ENCODE measurements around the gene PNKD.

DNA sequence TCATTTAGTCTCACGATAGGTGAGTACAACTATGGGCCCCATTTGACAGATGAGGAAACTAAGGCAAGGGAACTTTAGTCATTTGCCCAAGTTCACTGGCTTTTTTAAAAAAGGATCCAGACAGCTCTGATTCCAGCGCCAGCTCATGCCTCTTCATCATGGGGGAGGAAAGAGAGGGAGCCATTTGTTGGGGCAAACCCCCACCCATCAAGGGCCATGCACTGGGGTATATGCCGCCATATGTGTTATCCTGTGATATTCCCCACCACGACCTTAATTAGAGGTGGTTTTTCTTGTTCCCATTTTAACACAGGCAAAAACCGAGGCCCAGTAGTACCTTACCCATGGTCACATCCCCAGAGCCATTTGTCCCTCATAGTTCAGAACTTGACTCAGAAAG, 10.2 kb upstream of the PNKD start:
- no peak for TF ChIP-seq POLR2A (IDR thresholded peaks at IDR 0.05)
- TF ChIP-seq, protein P1, sequence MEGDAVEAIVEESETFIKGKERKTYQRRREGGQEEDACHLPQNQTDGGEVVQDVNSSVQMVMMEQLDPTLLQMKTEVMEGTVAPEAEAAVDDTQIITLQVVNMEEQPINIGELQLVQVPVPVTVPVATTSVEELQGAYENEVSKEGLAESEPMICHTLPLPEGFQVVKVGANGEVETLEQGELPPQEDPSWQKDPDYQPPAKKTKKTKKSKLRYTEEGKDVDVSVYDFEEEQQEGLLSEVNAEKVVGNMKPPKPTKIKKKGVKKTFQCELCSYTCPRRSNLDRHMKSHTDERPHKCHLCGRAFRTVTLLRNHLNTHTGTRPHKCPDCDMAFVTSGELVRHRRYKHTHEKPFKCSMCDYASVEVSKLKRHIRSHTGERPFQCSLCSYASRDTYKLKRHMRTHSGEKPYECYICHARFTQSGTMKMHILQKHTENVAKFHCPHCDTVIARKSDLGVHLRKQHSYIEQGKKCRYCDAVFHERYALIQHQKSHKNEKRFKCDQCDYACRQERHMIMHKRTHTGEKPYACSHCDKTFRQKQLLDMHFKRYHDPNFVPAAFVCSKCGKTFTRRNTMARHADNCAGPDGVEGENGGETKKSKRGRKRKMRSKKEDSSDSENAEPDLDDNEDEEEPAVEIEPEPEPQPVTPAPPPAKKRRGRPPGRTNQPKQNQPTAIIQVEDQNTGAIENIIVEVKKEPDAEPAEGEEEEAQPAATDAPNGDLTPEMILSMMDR (IDR thresholded peaks at IDR 0.05) = no peak

Measured in Peyer's patch (tissue), 4 donors.